NCI-H1930 (cell line): ENCODE data around the gene CBL.

ENCODE experiments used
- DNase-seq, 2 experiments: peaks; one replicate each; lab custom pipeline; 2025; lab: John Stamatoyannopoulos, UW

CBL gene

GRCh38 chr11:119347242-119347641, 141.1 kb downstream of the CBL start:
- no peak for DNase-seq

GRCh38 chr11:119347940-119348605, 141.9 kb downstream of the CBL start:
- DNase-seq: no peak

- DNase-seq: no peak
Observed at GRCh38 chr11:119350302-119350701, 144.2 kb downstream of the CBL start.

GRCh38 chr11:119351232-119351631, 145.1 kb downstream of the CBL start:
- no peak for DNase-seq

- DNase-seq: peak in 1 of 2 experiments; percentile 18
Observed at GRCh38 chr11:119352857-119353260, 146.7 kb downstream of the CBL start.

GRCh38 chr11:119355091-119355843, 149.1 kb downstream of the CBL start:
- no peak for DNase-seq

- DNase-seq: peak; percentile 41 to 65
Observed at GRCh38 chr11:119356349-119357031, 150.4 kb downstream of the CBL start.

- no peak for DNase-seq
Observed at GRCh38 chr11:119357074-119357473, 150.9 kb downstream of the CBL start.
